Parathyroid adenoma (tissue), 2 donors: Measurements from ENCODE around the gene TPD52L1.

Experiments used
- H2AFZ ChIP-seq: fragments of 300-600 bp; sonication (generic); one replicate; pipeline ENCODE4 v1.7.0; 2017; ENCODE audit warnings: antibody characterized with exemption, mild to moderate bottlenecking
- H3K27ac ChIP-seq: fragments of 300-600 bp; sonication (generic); one replicate; pipeline ENCODE4 v1.7.0; 2017
- H3K27me3 ChIP-seq: fragments of 300-600 bp; sonication (generic); one replicate; pipeline ENCODE4 v1.7.0; 2017; ENCODE audit warnings: low read length; ENCODE audit not compliant: control insufficient read depth, insufficient read depth
- H3K36me3 ChIP-seq: fragments of 300-600 bp; sonication (generic); one replicate; pipeline ENCODE4 v1.7.0; 2017; ENCODE audit warnings: low read length; ENCODE audit not compliant: control insufficient read depth, insufficient read depth
- H3K4me1 ChIP-seq: fragments of 300-600 bp; sonication (generic); one replicate; pipeline ENCODE4 v1.7.0; 2017; ENCODE audit warnings: control low read depth
- H3K4me2 ChIP-seq: fragments of 300-600 bp; sonication (generic); one replicate; pipeline ENCODE4 v1.7.0; 2017; ENCODE audit warnings: low read length
- H3K4me3 ChIP-seq: fragments of 300-600 bp; sonication (generic); one replicate; pipeline ENCODE4 v1.7.0; 2017; ENCODE audit warnings: low read depth, low read length
- H3K79me2 ChIP-seq: fragments of 300-600 bp; sonication (generic); one replicate; pipeline ENCODE4 v1.7.0; 2017; ENCODE audit warnings: control low read depth
- H3K9ac ChIP-seq: fragments of 300-600 bp; sonication (generic); one replicate; pipeline ENCODE4 v1.7.0; 2017; ENCODE audit warnings: mild to moderate bottlenecking
- H3K9me3 ChIP-seq: fragments of 300-600 bp; sonication (generic); one replicate; pipeline ENCODE4 v1.7.0; 2017; ENCODE audit warnings: low read length; ENCODE audit not compliant: control insufficient read depth
- CTCF ChIP-seq: fragments of 300-600 bp; sonication (generic); IDR thresholded peaks from one replicate; pipeline ENCODE4 v1.7.0; 2017; ENCODE audit warnings: antibody characterized with exemption, mild to moderate bottlenecking
- donor health status: primary hyperparathyroidism.

The TPD52L1 gene

GRCh38 chr6:125285353-125285752 lies 131.8 kb downstream of the TPD52L1 start:
- H3K27ac ChIP-seq, result no peak overlapping the region
- H3K27me3 ChIP-seq, result no peaks in the 10 kb centered on the region
- H3K36me3 ChIP-seq, result no peaks in the 10 kb centered on the region
- H3K4me2 ChIP-seq, result no peak overlapping the region
- no peaks in the 10 kb centered on the region for H3K9me3 ChIP-seq
- H3K9ac ChIP-seq, result no peak overlapping the region
- no peaks in the 10 kb centered on the region for H3K4me1 ChIP-seq
- TF ChIP-seq CTCF, result no peak
- H3K4me3 ChIP-seq, result no peak overlapping the region
- peaks cover 7% of the 10 kb centered on the region for H3K79me2 ChIP-seq
- no peak overlapping the region for H2AFZ ChIP-seq

- Histone ChIP-seq H3K9me3 (no peaks in the 10 kb centered on the region), H3K4me3 (no peak overlapping the region), H3K4me2 (no peak overlapping the region), H3K27me3 (no peaks in the 10 kb centered on the region), H3K4me1 (no peaks in the 10 kb centered on the region), H3K36me3 (no peaks in the 10 kb centered on the region), H3K9ac (no peak overlapping the region), H2AFZ (no peak overlapping the region), H3K79me2 (peaks cover 7% of the 10 kb centered on the region), H3K27ac (no peak overlapping the region)
- no peak for TF ChIP-seq CTCF
These were observed 132.4 kb downstream of the TPD52L1 start for GRCh38 chr6:125285936-125286335.

GRCh38 chr6:125287718-125288117 lies 134.1 kb downstream of the TPD52L1 start:
- H3K4me1 ChIP-seq, result no peaks in the 10 kb centered on the region
- H3K4me2 ChIP-seq, result no peak overlapping the region
- peaks cover 5% of the 10 kb centered on the region for H3K79me2 ChIP-seq
- H3K27me3 ChIP-seq, result no peaks in the 10 kb centered on the region
- no peak for TF ChIP-seq CTCF
- no peak overlapping the region for H3K27ac ChIP-seq
- no peaks in the 10 kb centered on the region for H3K9me3 ChIP-seq
- no peaks in the 10 kb centered on the region for H3K36me3 ChIP-seq
- no peak overlapping the region for H3K9ac ChIP-seq
- H3K4me3 ChIP-seq, result no peak overlapping the region
- H2AFZ ChIP-seq, result no peak overlapping the region

- H3K36me3 ChIP-seq, result no peaks in the 10 kb centered on the region
- H3K9ac ChIP-seq, result no peak overlapping the region
- H3K79me2 ChIP-seq, result no peaks in the 10 kb centered on the region
- no peak overlapping the region for H3K4me3 ChIP-seq
- no peak for TF ChIP-seq CTCF
- H3K27me3 ChIP-seq, result no peaks in the 10 kb centered on the region
- no peak overlapping the region for H3K27ac ChIP-seq
- H3K9me3 ChIP-seq, result no peaks in the 10 kb centered on the region
- H3K4me2 ChIP-seq, result no peak overlapping the region
- H2AFZ ChIP-seq, result no peak overlapping the region
- peaks cover 9% of the 10 kb centered on the region for H3K4me1 ChIP-seq
These were observed 140.0 kb downstream of the TPD52L1 start for GRCh38 chr6:125293587-125293986.

- H3K27me3 ChIP-seq, result no peaks in the 10 kb centered on the region
- H3K79me2 ChIP-seq, result no peaks in the 10 kb centered on the region
- TF ChIP-seq CTCF, result no peak
- H3K4me1 ChIP-seq, result peaks cover 9% of the 10 kb centered on the region
- no peak overlapping the region for H3K9ac ChIP-seq
- H2AFZ ChIP-seq, result no peak overlapping the region
- no peak overlapping the region for H3K4me2 ChIP-seq
- no peaks in the 10 kb centered on the region for H3K36me3 ChIP-seq
- H3K9me3 ChIP-seq, result no peaks in the 10 kb centered on the region
- H3K27ac ChIP-seq, result no peak overlapping the region
- H3K4me3 ChIP-seq, result no peak overlapping the region
These were observed 140.5 kb downstream of the TPD52L1 start for GRCh38 chr6:125294036-125294435.
